NCI-H1694 treated with DMSO at 0.1 percent for 48 hours (cell line): ENCODE measurements around the gene WDR27.

Source experiments
- DNase-seq: peaks from one replicate; lab custom pipeline; 2025; lab: John Stamatoyannopoulos, UW

The WDR27 gene

GRCh38 chr6:169701954-169702839, at the start of gene WDR27, which contains the start of gene C6orf120:
Gene WDR27, minus strand, starts transcription at chr6:169702029. Its CDS starts 13,024 bp downstream, at chr6:169689005.
Gene C6orf120, plus strand, starts transcription at chr6:169702126. Its CDS starts 334 bp downstream, at chr6:169702460.
- peak; percentile 73 for DNase-seq

GRCh38 chr6:169746556-169746955, 44.7 kb upstream of the WDR27 start:
- no peak for DNase-seq

- no peak for DNase-seq
Measured at GRCh38 chr6:169745405-169745804, 43.6 kb upstream of the WDR27 start.

GRCh38 chr6:169741344-169741743, 39.5 kb upstream of the WDR27 start:
- no peak for DNase-seq

- DNase-seq = no peak
Measured at GRCh38 chr6:169738976-169739529, 37.2 kb upstream of the WDR27 start.

GRCh38 chr6:169738204-169738975, 36.6 kb upstream of the WDR27 start:
- no peak for DNase-seq

- no peak for DNase-seq
Measured at GRCh38 chr6:169729961-169730360, 28.1 kb upstream of the WDR27 start.

- no peak for DNase-seq
Measured at GRCh38 chr6:169726963-169727362, 25.1 kb upstream of the WDR27 start.

- no peak for DNase-seq
Measured at GRCh38 chr6:169726049-169726400, 24.2 kb upstream of the WDR27 start.

- no peak for DNase-seq
Measured at GRCh38 chr6:169725125-169726048, 23.6 kb upstream of the WDR27 start.

- DNase-seq = no peak
Measured at GRCh38 chr6:169724494-169725124, 22.8 kb upstream of the WDR27 start, which contains the start of gene PHF10. Gene PHF10, minus strand, starts transcription at chr6:169724500. Its CDS starts 569 bp downstream, at chr6:169723931.

GRCh38 chr6:169723991-169724493, 22.2 kb upstream of the WDR27 start:
- DNase-seq = no peak

- DNase-seq = no peak
Measured at GRCh38 chr6:169723200-169723909, 21.5 kb upstream of the WDR27 start.

- DNase-seq = no peak
Measured at GRCh38 chr6:169722362-169723199, 20.8 kb upstream of the WDR27 start.

- DNase-seq = no peak
Measured at GRCh38 chr6:169720207-169720855, 18.5 kb upstream of the WDR27 start.

- DNase-seq = no peak
Measured at GRCh38 chr6:169719117-169719516, 17.3 kb upstream of the WDR27 start.

GRCh38 chr6:169714595-169714994, 12.8 kb upstream of the WDR27 start:
- DNase-seq = no peak

- DNase-seq = no peak
Measured at GRCh38 chr6:169714178-169714577, 12.3 kb upstream of the WDR27 start.

- no peak for DNase-seq
Measured at GRCh38 chr6:169710009-169710408, 8.2 kb upstream of the WDR27 start.
